ENCODE data around the gene OTUD3.

OTUD3 gene, protein sequence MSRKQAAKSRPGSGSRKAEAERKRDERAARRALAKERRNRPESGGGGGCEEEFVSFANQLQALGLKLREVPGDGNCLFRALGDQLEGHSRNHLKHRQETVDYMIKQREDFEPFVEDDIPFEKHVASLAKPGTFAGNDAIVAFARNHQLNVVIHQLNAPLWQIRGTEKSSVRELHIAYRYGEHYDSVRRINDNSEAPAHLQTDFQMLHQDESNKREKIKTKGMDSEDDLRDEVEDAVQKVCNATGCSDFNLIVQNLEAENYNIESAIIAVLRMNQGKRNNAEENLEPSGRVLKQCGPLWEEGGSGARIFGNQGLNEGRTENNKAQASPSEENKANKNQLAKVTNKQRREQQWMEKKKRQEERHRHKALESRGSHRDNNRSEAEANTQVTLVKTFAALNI

DNA sequence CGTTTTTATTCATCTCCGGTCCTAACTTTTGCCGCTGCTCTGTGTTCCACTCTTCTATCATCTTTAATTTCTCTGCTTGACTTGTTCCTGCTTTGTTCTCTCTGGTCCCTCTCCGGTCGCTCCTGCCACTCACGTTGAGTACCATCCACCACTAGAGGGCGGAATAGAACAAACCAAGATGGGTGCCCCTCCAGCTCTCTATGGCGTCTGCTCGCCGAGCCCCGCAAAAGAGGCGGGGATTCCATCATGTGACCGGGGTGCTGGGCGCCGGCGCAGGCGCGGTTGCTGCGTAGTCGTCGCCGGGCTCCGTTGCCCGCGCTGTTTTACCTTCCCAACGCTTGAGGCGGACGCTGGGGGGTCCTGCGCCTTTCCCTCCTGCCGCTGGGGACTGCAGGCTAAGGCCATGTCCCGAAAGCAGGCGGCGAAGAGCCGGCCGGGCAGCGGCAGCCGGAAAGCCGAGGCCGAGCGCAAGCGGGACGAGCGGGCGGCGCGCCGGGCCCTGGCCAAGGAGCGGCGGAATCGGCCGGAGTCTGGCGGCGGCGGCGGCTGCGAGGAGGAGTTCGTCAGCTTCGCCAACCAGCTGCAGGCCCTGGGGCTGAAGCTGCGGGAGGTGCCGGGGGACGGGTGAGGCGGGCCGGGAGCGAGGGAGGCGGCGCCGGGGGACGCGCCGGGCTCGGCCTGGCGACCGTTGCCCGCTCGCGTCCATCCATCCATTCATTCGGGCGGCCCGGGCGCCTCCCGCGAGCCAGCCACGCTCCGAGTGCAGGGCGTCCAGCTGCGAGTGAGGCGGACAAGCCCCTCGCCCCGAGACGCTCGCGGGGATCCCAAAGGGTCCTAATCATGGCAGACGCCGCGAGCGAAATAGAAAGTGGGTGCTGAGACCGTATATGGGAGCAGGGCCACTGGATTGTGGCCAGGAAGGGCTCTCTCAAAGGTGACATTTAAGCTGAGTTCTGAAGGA is at the start of gene OTUD3:
TSS of gene OTUD3 (plus strand) at position 285 of the 961 bp plus-strand sequence. CDS start at position 404, 119 bp downstream.
- Histone ChIP-seq H3K4me3 (replicated peaks; ENCODE audit: low read depth, low read length) (peak within 1 kb of the TSS; percentile 81), H3K36me3 (ENCODE audit: control insufficient read depth, insufficient read depth, low read length) (no peaks in the 10 kb centered on the region), H3K27me3 (replicated peaks; ENCODE audit: control insufficient read depth, insufficient read depth, low read length) (no peaks in the 10 kb centered on the region)
- TF ChIP-seq, protein P1, sequence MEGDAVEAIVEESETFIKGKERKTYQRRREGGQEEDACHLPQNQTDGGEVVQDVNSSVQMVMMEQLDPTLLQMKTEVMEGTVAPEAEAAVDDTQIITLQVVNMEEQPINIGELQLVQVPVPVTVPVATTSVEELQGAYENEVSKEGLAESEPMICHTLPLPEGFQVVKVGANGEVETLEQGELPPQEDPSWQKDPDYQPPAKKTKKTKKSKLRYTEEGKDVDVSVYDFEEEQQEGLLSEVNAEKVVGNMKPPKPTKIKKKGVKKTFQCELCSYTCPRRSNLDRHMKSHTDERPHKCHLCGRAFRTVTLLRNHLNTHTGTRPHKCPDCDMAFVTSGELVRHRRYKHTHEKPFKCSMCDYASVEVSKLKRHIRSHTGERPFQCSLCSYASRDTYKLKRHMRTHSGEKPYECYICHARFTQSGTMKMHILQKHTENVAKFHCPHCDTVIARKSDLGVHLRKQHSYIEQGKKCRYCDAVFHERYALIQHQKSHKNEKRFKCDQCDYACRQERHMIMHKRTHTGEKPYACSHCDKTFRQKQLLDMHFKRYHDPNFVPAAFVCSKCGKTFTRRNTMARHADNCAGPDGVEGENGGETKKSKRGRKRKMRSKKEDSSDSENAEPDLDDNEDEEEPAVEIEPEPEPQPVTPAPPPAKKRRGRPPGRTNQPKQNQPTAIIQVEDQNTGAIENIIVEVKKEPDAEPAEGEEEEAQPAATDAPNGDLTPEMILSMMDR (IDR thresholded peaks at IDR 0.05; ENCODE audit: insufficient read depth, low read length, poor library complexity, severe bottlenecking): peak; percentile 90
- DNase-seq (ENCODE audit: extremely low read depth, insufficient read length): peak; percentile 95

DNA sequence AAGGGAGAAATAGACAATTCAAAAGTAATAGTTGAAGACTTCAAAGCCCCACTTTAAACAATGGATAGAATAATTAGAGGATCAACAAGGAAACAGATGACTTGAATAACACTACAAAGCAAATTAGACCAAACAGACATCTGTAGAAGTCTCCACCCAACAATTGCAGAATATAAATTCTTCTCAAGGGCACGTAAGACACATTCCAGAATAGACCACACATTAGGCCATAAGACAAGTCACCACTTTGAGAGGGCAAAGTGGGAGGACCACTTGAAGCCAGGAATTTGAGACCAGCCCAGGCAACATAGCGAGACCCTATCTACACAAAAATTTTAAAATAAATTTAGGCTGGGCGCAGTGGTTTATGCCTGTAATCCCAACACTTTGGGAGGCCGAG is 46.6 kb upstream of the OTUD3 start:
- TF ChIP-seq, protein P1 (IDR thresholded peaks at IDR 0.05; ENCODE audit: insufficient read depth, low read length, poor library complexity, severe bottlenecking): no peak
- no peaks in the 10 kb centered on the region for H3K36me3 ChIP-seq (ENCODE audit: control insufficient read depth, insufficient read depth, low read length)
- H3K4me3 ChIP-seq (replicated peaks; ENCODE audit: low read depth, low read length): no peak overlapping the region
- DNase-seq (ENCODE audit: extremely low read depth, insufficient read length): no peak
- H3K27me3 ChIP-seq (replicated peaks; ENCODE audit: control insufficient read depth, insufficient read depth, low read length): no peaks in the 10 kb centered on the region

DNA sequence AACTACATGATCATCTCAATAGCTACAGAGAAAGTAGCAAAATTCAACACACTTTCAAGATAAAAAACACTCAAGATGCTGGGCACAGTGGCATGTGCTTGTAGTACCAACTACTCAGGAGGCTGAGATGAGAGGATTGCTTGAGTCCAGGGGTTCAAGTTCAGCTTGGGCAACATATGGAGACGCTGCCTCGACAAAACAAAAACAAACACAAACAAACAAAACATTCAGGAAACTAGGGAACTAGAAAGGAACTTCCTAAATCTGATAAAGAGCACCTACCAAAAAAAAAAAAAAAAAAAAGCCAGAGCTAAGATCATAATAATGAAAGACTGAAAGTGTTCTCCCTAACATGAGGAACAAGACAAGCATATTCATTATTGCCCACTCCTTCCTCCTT is 44.3 kb upstream of the OTUD3 start:
- TF ChIP-seq, protein P1 (IDR thresholded peaks at IDR 0.05; ENCODE audit: insufficient read depth, low read length, poor library complexity, severe bottlenecking): no peak

DNA sequence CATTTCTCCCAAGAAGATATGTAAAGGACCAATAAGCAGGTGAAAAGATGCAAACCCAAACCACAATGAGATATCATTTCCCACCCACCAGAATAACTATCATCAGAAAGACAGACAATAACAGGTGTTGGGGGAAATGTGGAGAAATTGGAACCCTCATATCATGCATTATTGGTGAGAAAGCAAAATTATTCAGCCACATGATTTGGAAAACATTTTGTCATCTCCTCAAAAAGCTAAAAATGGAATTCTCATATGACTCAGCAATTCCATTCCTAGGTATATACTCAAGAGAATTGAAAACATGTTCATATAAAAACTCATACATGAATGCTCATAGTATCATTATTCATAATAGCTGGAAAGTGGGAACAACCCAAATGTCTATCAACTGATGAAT is 42.0 kb upstream of the OTUD3 start:
- TF ChIP-seq, protein P1 (IDR thresholded peaks at IDR 0.05; ENCODE audit: insufficient read depth, low read length, poor library complexity, severe bottlenecking): no peak

More for the DNA sequence above, 44.3 kb upstream of the OTUD3 start:
- Histone ChIP-seq H3K36me3 (ENCODE audit: control insufficient read depth, insufficient read depth, low read length) (no peaks in the 10 kb centered on the region), H3K27me3 (replicated peaks; ENCODE audit: control insufficient read depth, insufficient read depth, low read length) (no peaks in the 10 kb centered on the region), H3K4me3 (replicated peaks; ENCODE audit: low read depth, low read length) (no peak overlapping the region)
- no peak for DNase-seq (ENCODE audit: extremely low read depth, insufficient read length)

DNA sequence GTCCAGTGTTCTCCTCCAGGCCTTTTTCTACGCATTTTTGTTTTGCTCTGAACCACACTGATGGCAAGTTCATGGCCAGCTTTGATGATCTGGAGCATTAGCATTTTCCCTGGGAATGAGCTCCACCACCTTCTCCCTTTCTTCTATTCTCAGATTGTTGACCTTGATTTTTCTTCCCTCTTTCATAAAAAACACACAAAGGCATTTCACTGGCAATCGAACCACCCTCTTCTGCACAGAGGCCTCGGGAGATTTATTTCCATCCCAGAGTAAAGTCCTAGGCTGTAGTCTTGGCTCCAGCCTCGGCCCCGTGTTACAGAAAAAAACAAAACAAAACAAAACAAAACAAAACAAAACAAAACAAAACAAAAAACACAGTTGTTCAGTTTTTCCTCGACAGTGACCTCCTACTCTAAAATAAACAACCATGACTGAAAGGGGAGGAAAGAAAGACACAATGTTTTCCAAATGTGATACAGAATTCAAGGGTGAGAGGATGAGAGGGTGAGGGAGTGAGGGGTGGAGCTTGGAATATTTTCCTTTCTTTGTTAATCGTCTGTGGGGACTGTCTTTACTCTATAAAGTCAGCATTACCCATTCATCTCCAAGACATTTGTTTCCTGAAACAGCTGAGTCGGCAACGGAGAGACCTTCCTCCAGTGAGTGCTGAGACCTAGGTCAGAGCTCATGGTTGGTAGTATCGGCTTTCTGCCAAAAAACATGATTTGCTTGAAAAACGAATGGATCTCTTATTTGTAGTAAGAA is 37.3 kb upstream of the OTUD3 start:
- Histone ChIP-seq H3K27me3 (replicated peaks; ENCODE audit: control insufficient read depth, insufficient read depth, low read length) (peaks cover 1% of the 10 kb centered on the region; the same call in 1 of the 2 replicates), H3K36me3 (ENCODE audit: control insufficient read depth, insufficient read depth, low read length) (no peaks in the 10 kb centered on the region), H3K4me3 (replicated peaks; ENCODE audit: low read depth, low read length) (no peak overlapping the region)
- TF ChIP-seq, protein P1 (IDR thresholded peaks at IDR 0.05; ENCODE audit: insufficient read depth, low read length, poor library complexity, severe bottlenecking): no peak
- no peak for DNase-seq (ENCODE audit: extremely low read depth, insufficient read length)

More for the DNA sequence above, 42.0 kb upstream of the OTUD3 start:
- Histone ChIP-seq H3K27me3 (replicated peaks; ENCODE audit: control insufficient read depth, insufficient read depth, low read length) (no peaks in the 10 kb centered on the region), H3K36me3 (ENCODE audit: control insufficient read depth, insufficient read depth, low read length) (no peaks in the 10 kb centered on the region), H3K4me3 (replicated peaks; ENCODE audit: low read depth, low read length) (no peak overlapping the region)
- no peak for DNase-seq (ENCODE audit: extremely low read depth, insufficient read length)

All from GM06990 (cell line).